GM18511 (cell line): ENCODE results near the gene CC2D1A.
A peak's percentile ranks its signal among the peaks of the same experiment; 100 is the strongest.

ENCODE experiments used
- ATAC-seq: cut with Tn5 transposase; IDR thresholded peaks from one replicate; pipeline ENCODE4 v1.9.1; 2021; ENCODE audit warnings: mild to moderate bottlenecking, moderate library complexity; ENCODE audit not compliant: unreplicated experiment

CC2D1A gene

DNA sequence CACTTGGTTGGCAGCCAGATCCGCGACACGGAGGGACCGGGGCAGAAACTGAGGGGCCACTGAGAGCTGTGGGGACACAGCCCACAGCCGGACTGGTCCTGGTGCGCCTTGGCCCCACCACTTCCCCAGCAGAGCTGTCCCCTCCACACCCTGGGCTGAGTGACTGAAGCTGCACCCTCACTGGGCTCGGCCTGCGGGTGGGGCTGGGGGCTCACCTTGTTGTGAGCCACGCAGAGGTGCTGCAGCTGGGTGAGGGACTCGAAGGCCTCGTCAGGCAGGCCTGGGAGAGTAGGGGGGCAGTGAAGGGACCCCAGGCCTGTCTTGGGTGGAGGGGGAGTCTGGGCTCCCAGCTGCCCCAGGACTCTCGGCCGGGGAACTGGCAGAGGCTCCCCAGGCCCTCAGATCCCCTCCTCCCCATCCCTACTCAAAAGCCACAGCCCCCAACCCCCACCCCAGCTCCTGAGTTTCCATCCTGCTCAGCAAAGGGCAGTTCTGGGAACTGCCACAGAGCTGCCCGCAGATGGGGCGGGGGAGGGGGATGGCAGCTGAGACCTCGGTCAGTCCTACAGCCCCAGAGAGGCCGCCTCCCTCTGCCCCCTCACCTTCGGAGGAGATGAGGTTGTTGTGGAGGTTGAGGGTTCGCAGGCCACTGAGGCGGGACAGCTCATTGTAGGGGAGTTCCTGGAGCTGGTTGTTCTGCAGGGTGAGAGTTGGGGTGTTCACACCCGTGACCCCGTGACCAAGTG lies 29.9 kb downstream of the CC2D1A start:
- ATAC-seq: no peak

DNA sequence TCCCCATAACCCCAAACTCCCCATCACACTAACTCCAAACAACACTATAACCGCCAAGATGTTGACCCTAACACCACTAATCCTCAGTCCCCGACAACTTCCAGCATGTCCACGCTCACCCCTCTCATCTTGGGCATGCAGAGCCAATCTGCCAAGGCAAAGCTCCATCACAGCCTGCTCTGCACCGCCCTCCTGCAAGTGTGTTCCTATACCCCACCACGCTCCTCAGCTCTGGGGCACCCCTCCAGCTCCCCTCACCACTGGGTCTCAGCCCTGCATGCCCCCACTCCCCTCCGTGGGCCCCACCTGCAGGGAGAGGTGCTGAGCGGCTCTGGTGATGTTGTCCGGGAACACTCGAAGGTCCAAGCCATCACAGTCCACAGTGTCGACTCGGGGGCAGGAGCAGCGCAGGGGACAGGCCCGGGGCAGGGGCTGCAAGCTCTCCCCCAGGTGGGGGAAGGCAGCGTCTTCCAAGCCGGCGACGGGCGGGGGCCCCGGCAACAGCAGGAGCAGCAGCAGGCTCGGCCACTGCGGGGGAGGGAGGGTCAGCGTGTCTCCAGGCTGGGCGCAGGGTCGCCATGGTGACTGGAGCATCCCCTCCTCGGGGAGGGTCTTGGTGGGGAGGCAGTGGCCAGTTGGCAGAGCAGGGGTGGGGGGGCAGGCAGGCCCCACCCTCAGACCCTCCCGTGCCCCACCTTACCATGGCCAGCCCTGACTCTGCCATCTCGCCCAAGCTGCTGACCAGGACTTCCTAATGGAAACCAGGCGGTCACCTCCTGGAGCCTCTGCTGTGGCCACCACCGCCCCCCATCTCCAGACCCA lies 31.7 kb downstream of the CC2D1A start:
- ATAC-seq: no peak

DNA sequence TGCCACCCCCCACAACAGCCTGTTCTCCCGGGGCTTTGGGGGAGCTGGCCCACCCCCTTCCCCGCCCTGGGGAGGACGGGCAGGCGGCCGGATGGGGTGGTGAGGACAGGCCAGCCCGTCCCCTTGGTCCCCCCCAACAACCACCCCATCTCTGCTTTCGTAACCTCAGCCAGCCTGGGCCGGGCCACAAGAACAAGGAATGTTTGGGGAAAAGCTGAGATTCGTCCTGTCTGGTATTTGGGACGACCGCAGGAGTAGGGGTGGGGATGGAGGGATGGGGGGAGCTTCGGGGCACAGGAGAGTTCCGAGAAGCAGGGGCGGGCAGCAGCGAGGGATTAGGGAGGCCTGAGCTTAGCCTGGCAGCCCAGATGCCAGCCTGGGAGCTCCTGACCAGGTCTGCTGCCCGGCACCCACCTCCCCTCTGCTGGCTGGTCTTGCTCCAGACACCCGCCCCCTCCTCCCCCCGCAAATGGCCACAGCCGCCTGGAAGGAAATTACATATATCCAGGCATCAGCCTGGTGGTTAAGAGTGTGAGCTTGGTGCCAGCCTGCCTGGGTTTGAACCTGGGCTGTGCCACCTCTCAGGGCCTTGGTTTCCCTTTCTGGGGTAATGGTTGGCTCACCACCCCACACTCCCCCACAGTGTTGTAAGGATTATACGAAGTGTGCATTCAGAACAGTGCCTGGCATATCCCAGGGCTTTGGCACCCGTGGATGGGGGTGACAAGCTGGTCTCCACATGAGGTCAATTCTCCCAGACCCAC lies 32.5 kb downstream of the CC2D1A start, which contains the start of gene PODNL1:
TSS of gene PODNL1 (minus strand) at position 117 of the 764 bp plus-strand sequence. CDS start 236 bp downstream, outside the sequence.
- no peak for ATAC-seq

DNA sequence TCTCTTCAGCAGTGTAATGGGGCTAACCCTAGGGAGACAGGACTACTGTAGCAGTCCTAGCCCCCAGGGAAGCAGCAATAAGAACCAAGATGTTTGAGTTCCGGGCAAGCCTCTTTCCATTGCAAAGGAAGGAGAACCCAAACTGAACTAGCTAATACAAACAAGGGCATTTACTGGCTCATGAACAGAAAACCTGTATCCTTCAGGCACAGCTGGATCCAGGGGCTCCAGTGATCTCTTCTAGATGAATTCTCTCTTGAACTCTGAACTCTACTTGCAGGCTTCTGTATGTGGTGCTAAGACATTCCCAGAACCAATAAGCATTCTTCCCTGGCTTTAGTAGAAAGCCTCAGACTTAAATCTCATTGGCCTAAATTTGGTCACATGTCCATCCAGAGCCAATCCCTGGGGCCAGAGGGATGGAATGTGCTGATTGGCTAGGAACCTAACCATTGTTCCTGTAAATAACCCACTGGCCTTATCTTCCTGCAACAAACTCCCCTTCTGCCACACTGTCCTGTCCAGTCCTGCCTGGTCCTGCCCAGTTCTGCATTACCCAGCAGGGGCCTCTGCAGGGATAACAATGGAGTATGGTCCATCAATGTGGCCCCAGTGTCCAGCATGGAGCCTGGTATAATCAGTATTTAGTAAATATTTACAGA lies 36.2 kb downstream of the CC2D1A start:
- ATAC-seq: no peak

DNA sequence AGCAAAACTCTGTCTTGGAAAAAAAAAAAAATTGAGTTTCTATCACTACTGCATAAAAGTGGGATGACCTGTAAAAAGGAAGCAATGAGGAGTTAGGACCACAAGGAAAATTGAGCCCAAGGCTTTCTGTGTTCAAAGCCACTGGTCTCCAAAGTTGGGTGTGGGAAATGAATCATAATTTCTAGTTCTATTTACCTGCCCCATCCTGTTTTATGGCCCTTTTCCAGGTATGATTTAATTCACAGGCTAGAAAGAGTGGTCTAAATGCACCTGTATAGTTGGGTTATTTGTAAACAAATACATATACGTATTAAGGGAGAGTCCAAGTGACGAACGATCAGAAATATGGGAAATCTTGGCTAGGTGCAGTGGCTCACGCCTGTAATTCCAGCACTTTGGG lies 40.4 kb downstream of the CC2D1A start:
- no peak for ATAC-seq

DNA sequence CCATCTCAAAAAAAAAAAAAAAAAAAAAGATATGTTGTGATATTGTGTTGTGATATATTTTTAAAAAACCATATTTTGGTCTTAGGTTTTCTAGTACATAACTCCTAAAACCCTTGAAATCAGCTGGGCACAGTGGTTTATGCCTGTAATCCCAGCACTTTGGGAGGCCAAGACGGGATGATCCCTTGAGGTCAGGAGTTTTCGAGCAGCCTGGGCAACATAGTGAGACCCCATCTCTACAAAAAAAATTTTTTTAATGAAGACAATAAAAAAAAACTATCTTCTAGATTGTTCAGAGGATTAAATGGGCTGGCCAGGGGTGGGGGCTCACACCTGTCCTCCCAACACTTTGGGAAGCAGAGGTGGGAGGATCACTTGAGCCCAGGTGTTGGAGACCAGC lies 45.0 kb downstream of the CC2D1A start:
- ATAC-seq: no peak

DNA sequence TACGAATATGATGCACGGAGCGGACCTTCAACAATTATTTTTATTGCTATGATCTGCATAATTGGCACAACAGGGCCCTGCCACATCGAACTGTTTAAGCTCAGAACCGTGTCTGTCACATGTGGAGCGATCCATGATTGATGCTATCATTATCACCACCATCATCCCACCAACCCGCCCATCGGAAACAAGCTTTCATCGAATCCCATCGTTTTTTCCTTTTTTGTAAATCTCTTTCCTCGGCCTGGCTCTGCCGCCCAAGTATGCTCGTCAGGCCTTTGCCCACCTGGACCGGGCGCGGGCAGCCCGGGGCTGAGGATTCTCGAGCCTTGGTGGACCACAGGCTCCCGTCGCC lies 45.8 kb downstream of the CC2D1A start:
- ATAC-seq: peak; percentile 3

DNA sequence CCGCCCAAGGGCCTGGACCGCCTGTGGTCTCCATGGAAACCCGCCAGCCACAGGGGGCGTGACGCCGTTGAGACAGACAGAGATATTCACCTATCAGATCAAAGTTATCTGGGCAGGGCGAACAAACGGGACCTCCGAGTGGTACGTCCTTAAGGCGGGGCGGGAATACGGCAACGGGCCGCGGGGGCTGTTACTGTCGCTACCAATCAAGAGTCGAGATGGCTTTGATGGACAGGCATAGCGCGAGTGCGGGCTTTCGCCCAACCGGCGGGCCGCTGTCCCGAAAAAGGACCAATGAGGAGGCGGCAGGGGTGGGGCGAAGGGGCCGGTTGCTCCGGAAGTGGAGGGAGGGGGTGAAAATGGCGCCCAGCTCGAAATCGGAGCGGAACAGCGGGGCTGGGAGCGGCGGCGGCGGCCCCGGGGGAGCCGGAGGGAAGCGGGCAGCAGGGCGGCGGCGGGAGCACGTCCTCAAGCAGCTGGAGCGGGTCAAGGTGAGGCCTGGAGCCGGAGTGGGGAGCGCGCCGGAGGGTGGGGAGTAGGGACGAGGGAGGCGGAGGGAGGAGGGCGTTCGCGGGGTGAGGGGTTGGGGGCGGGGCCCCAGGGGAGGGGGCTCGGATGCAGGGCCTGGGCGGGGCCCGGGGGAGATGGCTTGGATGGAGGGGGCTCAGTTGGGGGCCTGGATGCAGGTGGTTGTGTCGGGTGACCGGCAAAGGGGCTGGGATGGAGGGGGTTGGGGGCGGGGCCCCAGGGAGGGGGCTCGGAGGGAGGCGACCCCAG lies 46.3 kb downstream of the CC2D1A start, which contains the start of gene DCAF15:
TSS of gene DCAF15 (plus strand) at position 356 of the 777 bp plus-strand sequence. CDS start at position 360, 4 bp downstream.
- ATAC-seq: peak; percentile 98

DNA sequence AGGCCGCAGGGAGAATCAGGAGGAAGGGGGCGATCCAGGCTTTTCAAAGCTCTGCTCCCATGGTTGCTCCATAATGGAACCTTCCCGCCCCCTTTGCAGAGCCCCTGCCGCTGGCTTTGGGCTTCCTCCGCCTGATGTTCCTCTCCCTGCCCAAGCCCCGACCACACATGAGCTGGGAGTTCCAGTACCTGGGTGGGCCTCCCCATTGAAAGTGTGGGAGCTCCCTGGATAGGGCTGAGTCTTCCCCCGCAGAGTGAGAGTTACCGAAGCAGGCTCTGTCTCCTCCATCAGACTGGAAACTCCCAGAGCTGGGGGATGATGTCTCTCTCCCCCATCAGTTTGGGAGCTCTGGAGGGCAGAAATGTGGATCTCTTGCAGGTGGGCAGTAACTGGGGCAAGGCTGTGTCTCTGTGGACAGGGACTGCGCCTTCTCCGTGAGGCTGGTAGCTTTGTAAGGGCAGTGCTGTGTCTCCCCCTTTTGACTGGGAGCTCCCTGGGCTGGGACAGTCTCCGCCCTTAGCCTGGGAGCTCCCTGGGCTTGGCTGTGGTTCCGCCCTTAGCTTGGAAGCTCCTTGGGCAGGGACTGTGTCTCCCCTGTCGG lies 47.0 kb downstream of the CC2D1A start:
- ATAC-seq: no peak

DNA sequence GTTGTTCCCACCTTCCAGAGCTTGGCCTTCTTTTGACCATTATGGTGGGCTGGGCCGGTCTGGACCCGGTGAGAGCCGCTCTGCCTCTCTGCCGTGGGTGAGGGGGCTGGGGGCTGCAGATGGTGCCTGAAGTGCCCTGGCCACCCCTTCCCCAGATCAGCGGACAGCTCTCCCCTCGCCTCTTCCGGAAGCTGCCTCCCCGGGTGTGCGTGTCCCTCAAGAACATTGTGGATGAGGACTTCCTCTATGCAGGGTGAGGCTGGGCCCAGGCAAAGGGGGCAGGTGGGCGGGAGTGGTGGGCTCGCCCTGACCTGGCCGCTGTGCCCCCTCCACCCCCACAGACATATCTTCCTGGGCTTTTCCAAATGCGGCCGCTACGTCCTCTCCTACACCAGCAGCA lies 48.2 kb downstream of the CC2D1A start:
- ATAC-seq: no peak

DNA sequence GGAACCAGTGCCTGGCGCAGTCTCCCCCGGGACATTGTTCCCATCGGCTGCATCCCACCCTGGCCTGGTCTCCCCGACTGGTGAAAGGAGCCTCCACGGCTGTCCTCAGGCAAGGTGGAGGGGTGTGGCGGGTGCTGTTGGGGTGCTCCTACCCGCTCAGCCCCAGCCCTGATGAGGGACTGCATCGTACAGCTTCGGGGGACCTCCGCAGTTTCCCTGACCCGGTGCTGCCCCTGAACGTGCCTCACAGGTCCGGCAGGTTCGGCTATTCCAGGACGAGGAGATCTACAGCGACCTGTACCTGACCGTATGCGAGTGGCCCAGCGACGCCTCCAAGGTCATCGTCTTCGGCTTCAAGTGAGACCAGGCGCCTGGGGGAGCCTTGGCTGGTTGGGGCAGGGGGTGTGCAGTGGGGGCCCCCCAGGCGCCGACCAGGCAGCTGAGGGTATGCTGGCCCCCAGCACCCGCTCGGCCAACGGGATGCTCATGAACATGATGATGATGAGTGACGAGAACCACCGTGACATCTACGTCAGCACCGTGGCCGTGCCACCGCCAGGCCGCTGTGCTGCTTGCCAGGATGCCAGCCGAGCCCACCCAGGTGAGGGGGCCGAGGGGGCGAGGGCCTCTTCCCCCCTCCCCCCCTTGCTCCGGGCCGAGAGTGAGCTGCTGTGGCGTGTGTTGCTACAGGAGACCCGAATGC lies 49.8 kb downstream of the CC2D1A start:
- no peak for ATAC-seq

DNA sequence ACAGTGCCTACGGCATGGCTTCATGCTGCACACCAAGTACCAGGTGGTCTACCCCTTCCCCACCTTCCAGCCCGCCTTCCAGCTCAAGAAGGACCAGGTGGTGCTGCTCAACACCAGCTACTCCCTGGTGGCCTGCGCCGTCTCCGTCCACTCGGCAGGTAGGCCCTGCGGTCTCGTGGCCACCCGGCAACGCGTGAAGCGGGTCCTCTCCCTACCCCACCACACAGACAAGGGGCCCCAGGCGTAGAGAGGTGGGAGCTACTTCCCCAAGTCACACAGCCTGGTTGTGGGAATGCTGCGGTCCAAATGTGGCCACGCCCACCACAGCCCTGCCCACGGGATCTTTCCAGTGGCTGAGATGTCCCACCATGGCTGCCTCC lies 50.4 kb downstream of the CC2D1A start:
- ATAC-seq: no peak

DNA sequence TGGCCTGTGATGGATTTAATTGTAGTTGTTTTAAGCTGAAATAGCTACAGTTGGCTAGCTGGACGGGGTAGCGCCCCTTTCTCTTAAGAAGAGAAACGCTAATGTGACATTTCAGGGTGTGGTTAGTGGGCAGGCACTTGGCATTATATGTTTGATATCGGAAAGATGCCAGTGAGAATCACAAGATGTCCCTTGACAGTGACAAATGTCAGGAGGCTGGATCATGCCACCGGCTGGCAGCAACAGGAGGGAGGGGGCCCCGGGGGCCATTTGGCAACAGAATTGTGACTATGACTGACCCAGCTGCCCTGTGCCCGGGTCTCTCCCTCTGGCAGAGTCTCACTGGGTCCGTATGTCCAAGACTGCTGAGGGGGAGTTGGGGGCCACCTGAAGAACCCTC lies 51.0 kb downstream of the CC2D1A start:
- ATAC-seq: no peak

DNA sequence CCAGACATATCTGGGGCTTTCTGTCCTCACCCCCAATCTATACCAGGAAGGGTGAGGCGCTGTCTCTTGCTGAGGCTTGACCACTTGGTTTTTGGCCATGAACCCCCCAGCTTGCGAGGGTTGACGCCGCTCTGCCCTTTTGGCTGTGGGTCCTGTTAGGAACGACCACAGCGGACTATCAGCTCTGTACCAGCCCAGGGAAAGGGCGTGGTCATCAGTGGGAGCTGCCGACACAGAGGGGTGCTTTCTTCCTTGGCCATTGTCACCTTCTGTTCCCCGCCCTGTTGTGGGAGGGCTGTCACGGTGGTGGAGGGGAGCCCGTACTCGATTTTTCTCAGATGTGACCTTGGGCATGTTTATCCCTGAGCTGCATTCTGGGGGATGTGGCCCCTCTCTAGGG lies 52.0 kb downstream of the CC2D1A start:
- no peak for ATAC-seq

DNA sequence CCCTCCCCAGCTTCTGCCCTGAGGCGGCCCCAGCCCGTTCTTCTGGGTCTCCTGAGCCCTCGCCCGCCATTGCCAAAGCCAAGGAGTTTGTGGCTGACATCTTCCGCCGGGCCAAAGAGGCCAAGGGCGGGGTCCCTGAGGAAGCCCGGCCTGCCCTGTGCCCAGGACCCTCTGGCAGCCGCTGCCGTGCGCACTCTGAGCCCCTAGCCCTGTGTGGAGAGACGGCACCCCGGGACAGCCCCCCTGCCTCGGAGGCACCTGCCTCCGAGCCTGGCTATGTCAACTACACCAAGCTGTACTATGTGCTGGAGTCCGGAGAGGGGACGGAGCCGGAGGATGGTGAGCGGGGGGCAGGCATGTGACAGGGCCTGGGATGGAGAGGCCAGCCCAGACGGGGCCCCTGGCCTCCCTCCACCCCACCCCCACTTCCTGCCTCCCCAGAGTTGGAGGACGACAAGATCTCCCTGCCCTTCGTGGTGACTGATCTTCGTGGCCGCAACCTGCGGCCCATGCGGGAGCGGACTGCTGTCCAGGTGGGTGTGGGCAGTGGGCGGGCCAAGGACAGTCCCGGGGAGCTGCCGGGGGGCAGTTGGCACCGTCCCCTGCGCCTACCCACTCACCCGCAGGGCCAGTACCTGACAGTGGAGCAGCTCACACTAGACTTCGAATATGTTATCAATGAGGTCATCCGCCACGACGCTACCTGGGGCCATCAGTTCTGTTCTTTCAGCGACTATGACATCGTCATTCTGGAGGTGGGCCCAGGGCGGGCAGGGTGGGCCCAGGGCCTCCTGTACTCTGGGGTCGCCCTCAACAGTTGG lies 53.4 kb downstream of the CC2D1A start:
- no peak for ATAC-seq

DNA sequence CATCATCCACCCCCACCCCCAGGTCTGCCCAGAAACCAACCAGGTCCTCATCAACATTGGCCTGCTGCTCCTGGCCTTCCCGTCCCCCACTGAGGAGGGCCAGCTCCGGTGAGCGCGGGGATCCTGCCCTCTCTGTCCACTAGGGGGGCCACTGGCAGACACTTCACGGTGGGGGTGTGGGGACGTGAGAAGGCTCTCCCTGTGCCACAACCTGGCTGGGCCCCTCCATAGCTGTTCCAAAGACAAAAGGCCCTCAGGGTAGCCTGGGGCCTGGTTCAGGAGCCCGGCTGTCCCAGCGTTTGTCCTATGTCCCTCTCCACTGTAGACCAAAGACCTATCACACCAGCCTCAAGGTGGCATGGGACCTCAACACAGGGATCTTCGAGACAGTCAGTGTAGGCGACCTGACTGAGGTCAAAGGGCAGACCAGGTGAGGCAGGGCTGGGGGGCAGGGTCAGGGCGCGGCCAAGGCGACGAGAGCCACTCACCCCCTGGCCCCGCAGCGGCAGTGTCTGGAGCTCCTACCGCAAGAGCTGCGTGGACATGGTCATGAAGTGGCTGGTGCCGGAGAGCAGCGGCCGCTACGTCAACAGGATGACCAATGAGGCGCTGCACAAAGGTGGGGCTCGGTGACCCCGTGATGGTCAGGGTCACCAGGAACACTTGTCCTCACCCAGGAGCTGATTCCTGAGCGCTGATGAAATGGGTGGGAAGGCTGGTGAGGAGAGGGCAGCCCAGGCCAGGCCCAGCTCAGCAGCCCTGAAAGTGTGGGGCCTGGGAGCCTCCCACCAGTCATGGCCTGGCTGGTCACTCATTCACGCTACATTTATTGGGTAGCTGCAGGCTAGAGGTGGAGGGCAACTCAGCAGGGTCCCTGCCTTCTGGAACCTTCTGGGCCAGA lies 54.2 kb downstream of the CC2D1A start:
- ATAC-seq: no peak
